ENCODE data around the gene SPART. TPM values are rescaled to one million over a fixed set of nuclear protein-coding genes. Genes with fewer than 3 reads are reported as not detected.

SPART gene
- total RNA-seq = 10 to 100 TPM; 77.4 to 85.0 TPM
- long read RNA-seq, donor 1, full-length matches to known transcripts = 52 of 82 reads
- long read RNA-seq, donor 1, partial matches to known transcripts = 8 of 82 reads
- long read RNA-seq, donor 1, other reads (novel, unspliced or antisense) = 22 of 82 reads
- long read RNA-seq, donor 2, full-length matches to known transcripts = 69 of 117 reads
- long read RNA-seq, donor 2, partial matches to known transcripts = 18 of 117 reads
- long read RNA-seq, donor 2, other reads (novel, unspliced or antisense) = 30 of 117 reads

GRCh38 chr13:36346222-36347083 is at the start of gene SPART:
SPART (minus strand) TSS chr13:36346394; CDS start chr13:36335830, 10,564 bp downstream.
- intact Hi-C loops (cut with DNase I) = no loop called here
- DNase-seq (ENCODE audit: low spot score) = peak; percentile 98

GRCh38 chr13:36395280-36395679 is 49.1 kb upstream of the SPART start:
- no peak for DNase-seq (ENCODE audit: low spot score)
- intact Hi-C loops (cut with DNase I) = loop anchor here in 1 of 2 donors (10.0 kb wide), 1 partner anchor 110 kb away; no protein-coding TSS in a partner anchor

GRCh38 chr13:36385489-36385888 is 39.3 kb upstream of the SPART start:
- no peak for DNase-seq (ENCODE audit: low spot score)
- intact Hi-C loops (cut with DNase I) = no loop called here

GRCh38 chr13:36382030-36382429 is 35.8 kb upstream of the SPART start:
- no peak for DNase-seq (ENCODE audit: low spot score)
- intact Hi-C loops (cut with DNase I) = no loop called here

GRCh38 chr13:36377826-36378468 is 31.8 kb upstream of the SPART start:
- intact Hi-C loops (cut with DNase I) = no loop called here
- no peak for DNase-seq (ENCODE audit: low spot score)

- intact Hi-C loops (cut with DNase I) = no loop called here
- DNase-seq (ENCODE audit: low spot score) = no peak
Measured at GRCh38 chr13:36374063-36374462, 27.9 kb upstream of the SPART start.

GRCh38 chr13:36371185-36371584 is 25.0 kb upstream of the SPART start:
- DNase-seq (ENCODE audit: low spot score) = no peak
- intact Hi-C loops (cut with DNase I) = no loop called here

GRCh38 chr13:36370108-36370429 is 23.9 kb upstream of the SPART start:
- intact Hi-C loops (cut with DNase I) = no loop called here

GRCh38 chr13:36369268-36370107 is 23.3 kb upstream of the SPART start:
- intact Hi-C loops (cut with DNase I) = loop anchor here in 1 of 2 donors (1.0 kb wide), 1 partner anchor 13 kb away; no protein-coding TSS in a partner anchor
- no peak for DNase-seq (ENCODE audit: low spot score)

More at GRCh38 chr13:36370108-36370429, 23.9 kb upstream of the SPART start:
- no peak for DNase-seq (ENCODE audit: low spot score)

- intact Hi-C loops (cut with DNase I) = no loop called here
- no peak for DNase-seq (ENCODE audit: low spot score)
Measured at GRCh38 chr13:36366031-36366430, 19.8 kb upstream of the SPART start.

GRCh38 chr13:36363366-36363863 is 17.2 kb upstream of the SPART start:
- intact Hi-C loops (cut with DNase I) = no loop called here
- DNase-seq (ENCODE audit: low spot score) = no peak

GRCh38 chr13:36362914-36363313 is 16.7 kb upstream of the SPART start:
- no peak for DNase-seq (ENCODE audit: low spot score)
- intact Hi-C loops (cut with DNase I) = no loop called here

GRCh38 chr13:36362251-36362650 is 16.1 kb upstream of the SPART start:
- no peak for DNase-seq (ENCODE audit: low spot score)
- intact Hi-C loops (cut with DNase I) = no loop called here

GRCh38 chr13:36360903-36361302 is 14.7 kb upstream of the SPART start:
- intact Hi-C loops (cut with DNase I) = no loop called here

GRCh38 chr13:36359301-36359950 is 13.2 kb upstream of the SPART start:
- no peak for DNase-seq (ENCODE audit: low spot score)
- intact Hi-C loops (cut with DNase I) = no loop called here

More at GRCh38 chr13:36360903-36361302, 14.7 kb upstream of the SPART start:
- no peak for DNase-seq (ENCODE audit: low spot score)

GRCh38 chr13:36358175-36358718 is 12.1 kb upstream of the SPART start:
- no peak for DNase-seq (ENCODE audit: low spot score)
- intact Hi-C loops (cut with DNase I) = no loop called here

GRCh38 chr13:36357692-36358091 is 11.5 kb upstream of the SPART start:
- peak; percentile 86 for DNase-seq (ENCODE audit: low spot score)
- intact Hi-C loops (cut with DNase I) = no loop called here

- intact Hi-C loops (cut with DNase I) = no loop called here
- DNase-seq (ENCODE audit: low spot score) = no peak
Measured at GRCh38 chr13:36357231-36357630, 11.0 kb upstream of the SPART start.

Measured in posterior vena cava (tissue), 2 donors.